GM12874 (cell line): ENCODE data around the gene OR51B5.

ENCODE experiments used
- TF ChIP-seq, protein P1 (sequence below): IDR thresholded peaks from 2 replicates; pipeline ENCODE4 v1.5.1; 2011; ENCODE audit warnings: low read depth, mild to moderate bottlenecking, control low read depth, low read length, moderate library complexity; ENCODE audit not compliant: insufficient read depth

OR51B5 gene

DNA sequence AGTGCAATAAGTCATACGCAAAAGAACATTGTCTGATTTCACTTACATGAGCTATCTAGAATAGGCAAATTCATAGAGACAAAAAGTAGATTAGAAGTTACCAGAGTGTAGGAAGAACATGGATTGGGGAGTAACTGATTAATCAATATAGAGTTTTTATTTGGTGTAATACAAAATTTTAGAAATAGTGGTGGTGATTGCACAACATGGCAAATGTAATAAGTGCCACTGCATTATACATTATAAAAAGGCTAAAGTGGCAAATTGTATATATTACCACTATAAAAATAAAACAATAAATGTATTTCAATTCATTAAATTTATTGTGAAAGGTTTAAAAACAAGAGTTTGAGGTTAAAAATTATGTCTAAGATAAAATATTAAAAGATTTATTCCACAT lies 32.9 kb downstream of the OR51B5 start:
- TF ChIP-seq, protein P1, sequence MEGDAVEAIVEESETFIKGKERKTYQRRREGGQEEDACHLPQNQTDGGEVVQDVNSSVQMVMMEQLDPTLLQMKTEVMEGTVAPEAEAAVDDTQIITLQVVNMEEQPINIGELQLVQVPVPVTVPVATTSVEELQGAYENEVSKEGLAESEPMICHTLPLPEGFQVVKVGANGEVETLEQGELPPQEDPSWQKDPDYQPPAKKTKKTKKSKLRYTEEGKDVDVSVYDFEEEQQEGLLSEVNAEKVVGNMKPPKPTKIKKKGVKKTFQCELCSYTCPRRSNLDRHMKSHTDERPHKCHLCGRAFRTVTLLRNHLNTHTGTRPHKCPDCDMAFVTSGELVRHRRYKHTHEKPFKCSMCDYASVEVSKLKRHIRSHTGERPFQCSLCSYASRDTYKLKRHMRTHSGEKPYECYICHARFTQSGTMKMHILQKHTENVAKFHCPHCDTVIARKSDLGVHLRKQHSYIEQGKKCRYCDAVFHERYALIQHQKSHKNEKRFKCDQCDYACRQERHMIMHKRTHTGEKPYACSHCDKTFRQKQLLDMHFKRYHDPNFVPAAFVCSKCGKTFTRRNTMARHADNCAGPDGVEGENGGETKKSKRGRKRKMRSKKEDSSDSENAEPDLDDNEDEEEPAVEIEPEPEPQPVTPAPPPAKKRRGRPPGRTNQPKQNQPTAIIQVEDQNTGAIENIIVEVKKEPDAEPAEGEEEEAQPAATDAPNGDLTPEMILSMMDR = no peak

DNA sequence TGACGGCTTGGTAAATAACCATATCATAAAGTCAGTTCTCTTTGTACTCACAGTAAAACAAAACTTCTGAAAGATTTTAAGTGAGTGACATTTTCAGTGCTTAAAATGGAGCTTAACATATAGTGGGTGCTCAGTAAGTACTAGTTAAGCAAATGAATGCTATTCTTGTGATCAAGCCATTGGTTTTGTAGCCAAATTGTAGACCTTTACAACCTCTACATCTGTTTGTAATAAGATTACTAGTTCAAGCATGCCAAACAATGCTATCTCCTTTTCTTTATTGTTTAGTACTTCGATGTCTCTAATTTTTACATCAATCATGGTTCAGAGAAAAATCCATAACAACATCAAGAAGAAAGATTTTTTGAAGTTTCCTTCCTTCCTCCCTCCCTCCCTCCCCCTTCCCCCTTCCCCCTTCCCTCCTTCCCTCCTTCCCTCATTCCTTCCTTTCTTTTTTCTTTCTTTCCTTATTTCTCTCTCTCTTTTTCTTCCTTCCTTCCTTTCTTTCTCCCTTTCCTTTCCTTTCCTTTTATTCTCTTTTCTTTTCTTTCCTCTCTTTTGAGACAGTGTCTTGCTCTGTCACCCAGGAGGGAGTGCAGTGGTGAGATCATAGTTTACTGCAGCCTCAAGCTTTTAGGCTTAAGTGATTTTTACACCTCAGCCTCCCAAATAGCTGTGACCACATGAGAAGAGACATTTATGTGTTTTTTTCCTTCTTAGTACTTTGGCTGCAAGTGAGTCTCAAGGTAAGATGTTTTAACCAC lies 35.9 kb downstream of the OR51B5 start:
- TF ChIP-seq, protein P1 = no peak

DNA sequence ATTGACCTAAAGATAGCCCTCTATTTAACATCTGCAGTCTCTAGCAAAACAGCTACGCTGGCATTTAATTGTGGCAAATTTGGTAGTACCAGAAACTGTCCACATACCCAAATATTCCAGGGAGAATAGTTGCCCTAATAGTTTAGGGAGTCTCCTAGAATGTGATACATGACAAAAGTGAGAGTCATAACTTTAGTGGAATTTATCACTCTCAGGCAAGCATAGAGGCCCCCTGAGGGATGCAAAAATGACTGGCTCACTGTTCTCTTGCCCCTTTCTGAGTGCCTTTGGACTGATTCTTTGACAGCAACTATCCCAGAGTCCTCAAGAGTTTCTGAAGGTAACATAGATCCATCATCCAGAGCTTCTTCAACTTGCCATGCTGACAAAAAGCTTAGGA lies 39.3 kb downstream of the OR51B5 start:
- TF ChIP-seq, protein P1 = no peak

DNA sequence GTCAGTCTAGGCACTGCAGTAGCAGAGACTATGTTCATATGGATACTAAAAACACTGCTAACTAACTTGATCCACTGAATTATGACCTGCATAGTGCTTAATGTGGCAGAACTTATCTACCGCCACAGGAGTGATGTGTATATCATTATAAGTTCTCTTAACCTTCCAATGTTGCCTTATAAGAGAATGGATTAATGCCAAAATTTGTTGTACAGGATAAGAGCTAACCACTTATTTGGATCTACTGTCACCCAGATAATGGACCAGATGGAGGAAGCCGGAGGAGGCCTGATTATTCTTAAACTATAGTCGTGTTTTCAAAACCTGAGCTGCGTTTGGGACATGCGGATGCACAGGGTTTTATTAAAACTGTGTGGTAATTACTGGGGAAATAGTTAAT lies 39.7 kb downstream of the OR51B5 start:
- TF ChIP-seq, protein P1 = no peak

DNA sequence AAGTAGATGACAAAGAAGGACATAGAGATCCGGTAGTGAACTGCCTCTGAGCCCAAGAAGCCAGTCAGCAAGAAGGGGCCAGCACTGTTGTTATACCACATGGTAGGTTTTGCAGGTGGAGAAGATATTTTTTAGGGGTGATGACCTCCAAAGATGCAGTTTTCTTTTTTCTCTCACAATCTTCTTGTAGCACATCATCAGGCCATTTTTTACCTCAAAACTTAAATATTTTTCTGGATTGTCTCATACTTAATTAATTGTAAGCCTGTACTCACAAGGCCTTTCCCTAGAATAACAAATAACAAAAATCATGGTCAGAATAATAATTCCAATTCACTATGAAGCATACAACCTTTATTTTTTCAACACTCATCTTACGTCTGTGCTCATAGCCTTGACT lies 41.5 kb downstream of the OR51B5 start, which contains the start of gene OR51B4:
Gene OR51B4, minus strand, starts transcription at position 101 of the 400 bp plus-strand sequence. Its CDS starts 0 bp downstream, at position 101.
- TF ChIP-seq, protein P1 = no peak

DNA sequence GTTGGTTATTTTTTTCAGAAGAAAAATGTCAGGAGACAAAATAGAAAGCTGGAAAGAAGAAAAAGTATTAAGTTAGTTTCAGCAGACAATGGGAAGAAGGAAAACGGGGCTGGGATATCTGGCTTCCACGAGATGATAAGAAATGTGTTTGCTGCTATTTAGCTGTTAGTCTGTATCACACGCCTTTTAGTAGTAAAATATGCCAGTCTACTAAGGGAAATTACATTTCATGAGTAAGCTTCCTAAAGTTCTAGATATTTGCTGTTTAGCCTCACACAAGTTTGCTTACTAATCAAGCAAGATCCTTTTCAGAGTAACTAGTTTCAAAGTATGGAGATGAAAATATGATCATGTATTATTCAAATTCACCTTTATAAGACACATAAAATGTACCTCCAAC lies 43.1 kb downstream of the OR51B5 start:
- TF ChIP-seq, protein P1 = no peak

DNA sequence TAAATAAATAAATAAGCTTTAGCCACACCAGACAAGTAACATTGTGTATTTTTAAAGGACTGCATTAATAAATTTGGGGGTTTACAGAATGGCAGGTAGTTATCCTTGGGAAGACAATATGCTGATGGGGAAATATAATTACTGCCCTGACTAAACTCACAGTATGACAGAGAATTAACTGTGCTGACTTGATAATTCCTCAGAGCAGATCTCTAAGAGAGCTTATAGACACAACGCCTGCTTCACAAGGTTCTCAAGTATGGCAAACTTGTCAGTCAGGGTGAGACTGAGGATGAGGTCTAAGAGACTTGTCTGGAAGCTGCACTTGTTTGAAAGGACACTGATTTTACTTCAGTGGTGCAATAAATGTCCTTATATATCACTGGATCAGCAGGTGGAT lies 44.9 kb downstream of the OR51B5 start:
- TF ChIP-seq, protein P1 = no peak
